Brain microvascular endothelial cell (primary cell): ENCODE measurements around the gene PALM.

Source experiments
- DNase-seq: peaks from one replicate; pipeline ENCODE4 v3.0.0-alpha.2; 2020
- H3K27ac ChIP-seq: fragments of 250-450 bp; sonication (Bioruptor Pico); 2 replicates; pipeline ENCODE4 v1.5.1; 2020; ENCODE audit warnings: mild to moderate bottlenecking, moderate library complexity
- H3K27me3 ChIP-seq: fragments of 250-450 bp; sonication (Bioruptor Pico); replicated peaks from 2 replicates; pipeline ENCODE4 v1.5.1; 2020; ENCODE audit warnings: mild to moderate bottlenecking
- H3K36me3 ChIP-seq: fragments of 250-450 bp; sonication (Bioruptor Pico); replicated peaks from 2 replicates; pipeline ENCODE4 v1.5.1; 2020; ENCODE audit warnings: mild to moderate bottlenecking
- H3K4me3 ChIP-seq: 2 replicates; pipeline ENCODE4 v1.5.1; 2011; ENCODE audit warnings: low read depth, mild to moderate bottlenecking, control low read depth, low read length, moderate library complexity
- CTCF ChIP-seq: IDR thresholded peaks from 2 replicates; pipeline ENCODE4 v1.5.1; 2011; ENCODE audit warnings: low read depth, mild to moderate bottlenecking, moderate library complexity, low read length, control low read depth, inconsistent platforms; ENCODE audit errors: missing control alignments
- in situ Hi-C: cut with HindIII; loops from 2 replicates; pipeline ENCODE4 v1.10.0; 2017; ENCODE audit warnings: low sequenced_read_pairs, low pct_ligation_motif_present

PALM gene

DNA sequence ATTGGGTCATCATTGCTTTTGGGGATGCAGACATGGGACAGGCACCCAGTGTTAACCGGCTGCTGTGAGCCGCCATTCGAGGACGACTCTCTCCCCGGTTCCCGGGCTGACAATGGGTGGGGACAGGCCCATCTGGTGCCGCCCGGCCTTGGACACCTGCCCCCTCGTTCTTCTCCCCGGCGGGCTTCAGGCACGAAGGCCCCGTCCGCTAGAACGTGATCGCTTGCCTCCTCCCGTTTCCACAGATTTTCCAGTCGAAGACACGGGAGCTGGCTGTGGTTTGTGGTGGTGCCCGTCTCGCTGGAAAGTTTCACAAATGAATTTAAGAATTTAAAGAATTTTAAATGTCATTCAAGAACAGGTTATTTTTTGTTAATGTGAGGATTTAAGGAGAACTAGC is 2.0 kb downstream of the PALM start:
- Histone ChIP-seq H3K4me3 (no peak overlapping the region), H3K27ac (no peak overlapping the region), H3K36me3 (no peaks in the 10 kb centered on the region), H3K27me3 (peaks cover 3% of the 10 kb centered on the region)
- no peak for TF ChIP-seq CTCF
- no peak for DNase-seq
- in situ Hi-C loops, result no loop called here

DNA sequence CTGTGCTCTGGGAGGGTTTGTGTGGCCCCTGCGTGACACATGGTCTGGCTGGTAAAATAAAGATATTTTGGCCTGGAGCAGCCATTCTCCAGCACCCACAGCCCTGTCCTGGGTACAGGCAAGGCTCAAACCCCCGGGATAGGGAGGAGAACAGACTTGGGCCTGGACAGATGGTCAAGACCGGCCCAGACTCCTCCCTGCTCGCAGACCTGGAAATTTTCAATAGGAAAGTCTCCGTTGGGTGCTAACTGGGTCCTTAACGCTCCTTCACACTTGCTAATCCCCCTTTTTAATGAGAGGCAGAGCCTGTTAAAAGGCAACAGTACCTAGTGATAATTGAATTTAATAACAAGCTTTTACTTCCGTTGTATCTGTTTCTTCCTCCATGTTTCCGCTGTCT is 2.5 kb downstream of the PALM start:
- TF ChIP-seq CTCF, result no peak
- no peak overlapping the region for H3K27ac ChIP-seq
- no peak for DNase-seq
- in situ Hi-C loops, result no loop called here
- peaks cover 3% of the 10 kb centered on the region for H3K27me3 ChIP-seq
- no peak overlapping the region for H3K4me3 ChIP-seq
- no peaks in the 10 kb centered on the region for H3K36me3 ChIP-seq

DNA sequence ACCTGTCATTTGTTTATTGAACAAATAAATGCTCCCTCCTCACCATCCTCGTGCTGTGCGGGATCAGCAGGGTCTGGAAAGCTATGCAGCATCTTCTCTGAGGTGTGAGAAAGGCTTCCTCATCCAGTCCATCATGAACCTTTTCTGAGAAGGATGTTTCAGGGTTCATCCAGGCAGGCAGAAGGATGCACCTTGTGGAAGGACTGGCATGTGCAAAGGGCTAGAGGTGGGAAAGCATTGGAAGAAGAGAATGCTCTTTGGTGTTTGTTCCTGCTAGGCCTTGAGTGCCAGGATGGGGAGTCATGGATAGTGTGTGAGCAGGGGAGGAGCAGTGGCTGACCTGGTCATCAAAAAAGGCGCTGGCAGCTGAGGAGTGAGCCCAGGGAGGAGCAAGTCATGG is 6.6 kb downstream of the PALM start:
- in situ Hi-C loops, result no loop called here
- DNase-seq, result no peak
- Histone ChIP-seq H3K27ac (no peak overlapping the region), H3K27me3 (peaks cover 8% of the 10 kb centered on the region), H3K36me3 (no peaks in the 10 kb centered on the region), H3K4me3 (no peak overlapping the region)
- TF ChIP-seq CTCF, result no peak

DNA sequence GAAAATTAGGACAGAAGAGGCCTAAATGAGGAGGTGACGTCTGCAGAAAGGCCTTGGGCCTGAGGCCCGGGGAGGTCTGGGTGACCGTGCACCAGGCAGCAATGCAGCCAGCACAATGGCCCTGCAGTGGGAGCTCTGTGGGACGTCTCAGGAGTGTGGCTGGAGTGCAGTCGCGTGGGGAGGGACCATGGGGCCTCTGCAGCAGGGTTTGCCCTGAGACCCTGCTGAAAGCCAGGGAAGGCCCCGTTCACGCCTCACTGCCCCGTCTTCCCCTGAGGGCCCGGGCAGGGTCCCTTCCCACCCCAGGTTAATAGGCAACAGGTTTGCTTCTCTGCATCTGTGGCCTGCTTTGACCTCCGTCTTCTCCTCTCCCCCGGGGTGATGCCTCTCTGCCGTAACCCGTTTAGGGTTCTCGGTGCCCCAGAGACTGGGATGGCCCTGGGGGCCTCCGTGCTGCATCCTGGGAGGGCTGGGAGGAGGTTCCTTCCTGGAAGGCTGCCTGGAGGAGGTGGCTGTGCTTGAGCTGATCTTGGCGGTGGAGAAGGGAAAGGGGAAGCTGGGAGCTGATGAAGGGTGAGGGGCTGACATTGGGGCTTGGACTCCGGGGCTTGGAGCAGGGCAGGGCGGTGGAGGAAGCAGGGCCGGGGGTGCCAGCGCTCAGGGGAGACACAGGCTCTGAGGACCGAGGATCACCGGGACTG is 9.7 kb downstream of the PALM start:
- Histone ChIP-seq H3K27me3 (peaks cover 8% of the 10 kb centered on the region), H3K27ac (no peak overlapping the region), H3K36me3 (no peaks in the 10 kb centered on the region), H3K4me3 (no peak overlapping the region)
- in situ Hi-C loops, result no loop called here
- TF ChIP-seq CTCF, result no peak
- no peak for DNase-seq

DNA sequence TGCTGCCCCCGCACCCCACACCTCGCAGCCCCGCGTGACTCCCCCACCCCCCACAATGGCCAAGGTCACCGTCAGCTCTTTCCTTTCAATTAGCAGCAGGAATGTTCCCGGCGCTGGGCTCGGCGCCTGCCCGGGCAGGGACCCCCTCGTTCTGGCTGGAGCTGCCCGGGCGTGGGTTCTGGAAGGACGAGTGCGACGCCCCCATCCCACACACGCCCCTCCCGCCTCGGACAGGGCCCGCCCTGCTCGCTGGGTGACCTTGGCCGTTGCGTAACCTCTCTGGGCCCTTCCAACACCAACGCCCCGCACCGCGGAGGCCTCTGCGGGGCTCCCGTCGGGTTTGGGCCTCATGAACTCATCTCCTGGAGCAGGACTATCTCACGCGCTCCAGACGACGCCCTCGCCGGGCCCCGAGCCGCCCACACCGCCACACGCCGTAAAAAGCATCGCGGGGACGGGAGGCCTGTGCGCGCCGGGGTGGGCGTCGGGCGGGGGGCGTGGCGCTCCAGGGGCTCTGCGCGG is 10.3 kb downstream of the PALM start:
- Histone ChIP-seq H3K4me3 (no peak overlapping the region), H3K27ac (no peak overlapping the region), H3K36me3 (no peaks in the 10 kb centered on the region), H3K27me3 (peaks cover 8% of the 10 kb centered on the region)
- DNase-seq, result no peak
- in situ Hi-C loops, result no loop called here
- no peak for TF ChIP-seq CTCF
